Mesenchymal stem cell (in vitro differentiated cells and primary cell): ENCODE measurements around the gene AP1M1.

Source experiments
- DNase-seq: peaks from one replicate; pipeline ENCODE4 v3.0.0-alpha.2; 2013
- H2AFZ ChIP-seq: one replicate; pipeline ENCODE4 v1.6.1; 2013; ENCODE audit warnings: low read depth, mild to moderate bottlenecking, control low read depth, inconsistent platforms, low read length, moderate library complexity
- H2AK5ac ChIP-seq: 2 replicates; pipeline ENCODE4 v1.6.1; 2013; ENCODE audit warnings: low read length, moderate library complexity, mild to moderate bottlenecking, inconsistent platforms; ENCODE audit not compliant: severe bottlenecking
- H2BK120ac ChIP-seq: one replicate; pipeline ENCODE4 v1.6.1; 2013; ENCODE audit warnings: low read depth, mild to moderate bottlenecking, inconsistent platforms, low read length, moderate library complexity
- H2BK12ac ChIP-seq, 2 experiments: one replicate each; pipeline ENCODE4 v1.6.1; 2013; ENCODE audit warnings: inconsistent platforms in 2 of 2, low read length in 2 of 2, mild to moderate bottlenecking in 2 of 2, moderate library complexity in 2 of 2, control low read depth in 1 of 2
- H2BK15ac ChIP-seq: one replicate; pipeline ENCODE4 v1.6.1; 2013; ENCODE audit warnings: mild to moderate bottlenecking, low read depth, inconsistent platforms; ENCODE audit not compliant: poor library complexity, severe bottlenecking
- H2BK5ac ChIP-seq: 2 replicates; pipeline ENCODE4 v1.6.1; 2013; ENCODE audit warnings: low read depth, mild to moderate bottlenecking, low read length, control low read depth, inconsistent platforms; ENCODE audit not compliant: poor library complexity, severe bottlenecking
- H3K14ac ChIP-seq, 2 experiments: one replicate each; pipeline ENCODE4 v1.6.1; 2013; ENCODE audit warnings: inconsistent platforms in 2 of 2, low read length in 2 of 2, control low read depth in 1 of 2, mild to moderate bottlenecking in 1 of 2, moderate library complexity in 1 of 2
- H3K18ac ChIP-seq, 2 experiments: one replicate each; pipeline ENCODE4 v1.6.1; 2013; ENCODE audit warnings: inconsistent platforms in 2 of 2, low read length in 2 of 2, control low read depth in 1 of 2, low read depth in 1 of 2, mild to moderate bottlenecking in 1 of 2
- H3K23ac ChIP-seq, 2 experiments: one replicate each; pipeline ENCODE4 v1.6.1; 2013; ENCODE audit warnings: inconsistent platforms in 2 of 2, low read length in 2 of 2, mild to moderate bottlenecking in 2 of 2, moderate library complexity in 2 of 2, control low read depth in 1 of 2
- H3K27ac ChIP-seq: 2 replicates; pipeline ENCODE4 v1.5.1; 2013; ENCODE audit warnings: mild to moderate bottlenecking, moderate library complexity, low read length, control low read depth, inconsistent platforms; ENCODE audit not compliant: poor library complexity, severe bottlenecking
- H3K27me3 ChIP-seq, 2 experiments: 2 replicates each; pipeline versions ENCODE4 v1.6.1 to v1.7.0; 2013; ENCODE audit warnings: low read length in 2 of 2, mild to moderate bottlenecking in 2 of 2, moderate library complexity in 2 of 2, control low read depth in 1 of 2, inconsistent platforms in 1 of 2; ENCODE audit not compliant: control insufficient read depth in 1 of 2, insufficient read depth in 1 of 2
- H3K36me3 ChIP-seq, 2 experiments: 2 replicates each; pipeline versions ENCODE4 v1.6.1 to v1.7.0; 2013; ENCODE audit warnings: low read length in 2 of 2, control low read depth in 1 of 2, inconsistent platforms in 1 of 2, low read depth in 1 of 2, mild to moderate bottlenecking in 1 of 2; ENCODE audit not compliant: insufficient read depth in 2 of 2, control insufficient read depth in 1 of 2
- H3K4ac ChIP-seq, 2 experiments: one replicate each; pipeline ENCODE4 v1.6.1; 2013; ENCODE audit warnings: inconsistent platforms in 2 of 2, low read length in 2 of 2, mild to moderate bottlenecking in 2 of 2, moderate library complexity in 2 of 2, control low read depth in 1 of 2, low read depth in 1 of 2
- H3K4me1 ChIP-seq: 2 replicates; pipeline ENCODE4 v1.6.1; 2013; ENCODE audit warnings: low read depth, low read length, control low read depth; ENCODE audit not compliant: control insufficient read depth, insufficient read depth
- H3K4me2 ChIP-seq: 2 replicates; pipeline ENCODE4 v1.6.1; 2013; ENCODE audit warnings: low read length, mild to moderate bottlenecking, inconsistent platforms; ENCODE audit not compliant: poor library complexity, severe bottlenecking
- H3K4me3 ChIP-seq, 2 experiments: 2 replicates each; pipeline versions ENCODE4 v1.5.1 to v1.7.0; 2013; ENCODE audit warnings: low read length in 2 of 2, mild to moderate bottlenecking in 2 of 2, control low read depth in 1 of 2, low read depth in 1 of 2; ENCODE audit not compliant: insufficient read depth in 1 of 2
- H3K79me1 ChIP-seq: replicated peaks from 2 replicates; pipeline ENCODE4 v1.6.1; 2013; ENCODE audit warnings: mild to moderate bottlenecking, control low read depth, low read length, inconsistent platforms; ENCODE audit not compliant: poor library complexity, severe bottlenecking
- H3K9ac ChIP-seq: 2 replicates; pipeline ENCODE4 v1.7.0; 2013; ENCODE audit warnings: mild to moderate bottlenecking, low read length, moderate library complexity
- H3K9me3 ChIP-seq: 2 replicates; pipeline ENCODE4 v1.7.0; 2013; ENCODE audit warnings: mild to moderate bottlenecking, low read length; ENCODE audit not compliant: control insufficient read depth
- H4K8ac ChIP-seq: one replicate; pipeline ENCODE4 v1.6.1; 2013; ENCODE audit warnings: inconsistent platforms, mild to moderate bottlenecking, low read length, moderate library complexity
- H4K91ac ChIP-seq: one replicate; pipeline ENCODE4 v1.6.1; 2013; ENCODE audit warnings: mild to moderate bottlenecking, low read length, inconsistent platforms
- WGBS: methylation state at CpG from one replicate; pipeline ENCODE4 v1.1.7; 2013; ENCODE audit warnings: mixed read lengths; 5-methylcytosine and 5-hydroxymethylcytosine counted together

The AP1M1 gene

DNA sequence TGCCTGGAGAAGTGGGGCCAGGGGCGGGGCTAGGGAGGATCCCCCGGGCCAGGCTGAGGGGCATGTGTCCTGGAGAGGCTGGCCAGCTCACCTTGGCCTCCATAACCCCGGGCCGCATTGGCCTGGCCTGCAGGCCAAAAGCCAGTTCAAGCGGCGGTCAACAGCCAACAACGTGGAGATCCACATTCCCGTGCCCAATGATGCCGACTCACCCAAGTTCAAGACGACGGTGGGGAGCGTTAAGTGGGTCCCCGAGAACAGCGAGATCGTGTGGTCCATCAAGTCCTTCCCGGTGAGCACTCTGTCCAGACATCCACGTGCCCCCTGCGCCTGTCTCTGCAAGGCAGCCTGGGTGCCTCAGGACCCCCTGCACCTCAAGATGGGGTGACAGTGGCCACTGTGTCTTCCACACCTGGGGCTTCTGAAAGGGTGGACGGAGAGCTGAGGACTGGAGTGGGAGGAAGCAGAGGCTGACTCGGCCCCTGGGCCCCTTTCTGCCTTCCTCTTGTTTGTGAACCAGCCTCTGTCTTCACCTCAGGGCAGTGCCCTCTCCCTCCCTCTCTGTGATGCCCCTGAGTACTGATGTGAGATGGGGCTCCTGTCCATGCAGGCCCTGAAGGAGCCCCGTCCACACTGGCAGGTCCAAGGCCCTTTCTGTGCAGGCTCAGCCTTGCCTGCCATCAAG, 31.1 kb downstream of the AP1M1 start:
- peaks cover 2% of the 10 kb centered on the region for H3K9me3 ChIP-seq
- H3K36me3 ChIP-seq: peaks cover 90 to 96% of the 10 kb centered on the region in 2 experiments
- H3K14ac ChIP-seq: no peak overlapping the region
- no peak overlapping the region for H3K4ac ChIP-seq
- H2AFZ ChIP-seq: no peak overlapping the region
- no peak overlapping the region for H2BK15ac ChIP-seq
- H2BK12ac ChIP-seq: no peak overlapping the region
- H3K27me3 ChIP-seq: no peaks in the 10 kb centered on the region
- peaks cover 44% of the 10 kb centered on the region for H3K79me1 ChIP-seq
- H2BK5ac ChIP-seq: no peak overlapping the region
- no peak overlapping the region for H3K4me2 ChIP-seq
- no peak overlapping the region for H3K9ac ChIP-seq
- no peak overlapping the region for H3K18ac ChIP-seq
- peaks cover 2% of the 10 kb centered on the region for H3K4me1 ChIP-seq
- WGBS: 92% methylated on average over 19 of the region's 21 CpGs
- H3K4me3 ChIP-seq: no peak overlapping the region
- DNase-seq: no peak
- no peak overlapping the region for H4K91ac ChIP-seq
- no peak overlapping the region for H3K23ac ChIP-seq
- H2AK5ac ChIP-seq: no peak overlapping the region
- no peak overlapping the region for H2BK120ac ChIP-seq
- H4K8ac ChIP-seq: no peak overlapping the region
- no peak overlapping the region for H3K27ac ChIP-seq

DNA sequence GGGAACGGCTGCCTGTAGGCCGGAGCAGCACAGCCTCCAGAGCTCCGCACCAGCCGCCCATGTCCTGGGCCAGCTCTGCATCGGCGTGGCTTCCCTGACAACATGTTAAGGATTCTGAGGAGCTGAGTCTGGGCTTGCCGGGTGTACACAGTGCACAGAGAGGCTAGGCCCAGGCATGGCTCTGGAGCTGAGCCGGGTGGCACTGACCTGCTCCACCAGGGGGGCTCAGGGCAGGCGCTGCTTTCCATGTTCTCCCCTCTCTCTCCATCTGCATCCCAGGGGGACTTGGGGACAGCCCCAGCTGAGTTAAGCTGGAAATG, 31.6 kb downstream of the AP1M1 start:
- Histone ChIP-seq H2AK5ac (no peak overlapping the region), H3K27me3 (no peaks in the 10 kb centered on the region), H3K4me3 (no peak overlapping the region), H3K4me2 (no peak overlapping the region), H3K23ac (no peak overlapping the region), H3K27ac (no peak overlapping the region), H2BK120ac (no peak overlapping the region), H2AFZ (no peak overlapping the region), H3K4me1 (peaks cover 2% of the 10 kb centered on the region), H2BK15ac (no peak overlapping the region), H2BK12ac (no peak overlapping the region), H3K36me3 (peaks cover 90 to 96% of the 10 kb centered on the region in 2 experiments), H4K8ac (no peak overlapping the region), H4K91ac (no peak overlapping the region), H3K18ac (no peak overlapping the region), H3K9ac (no peak overlapping the region), H3K14ac (no peak overlapping the region), H2BK5ac (no peak overlapping the region), H3K4ac (no peak overlapping the region), H3K79me1 (peaks cover 41% of the 10 kb centered on the region), H3K9me3 (no peaks in the 10 kb centered on the region)
- WGBS: 97% methylated on average over 9 of the region's 9 CpGs
- no peak for DNase-seq

DNA sequence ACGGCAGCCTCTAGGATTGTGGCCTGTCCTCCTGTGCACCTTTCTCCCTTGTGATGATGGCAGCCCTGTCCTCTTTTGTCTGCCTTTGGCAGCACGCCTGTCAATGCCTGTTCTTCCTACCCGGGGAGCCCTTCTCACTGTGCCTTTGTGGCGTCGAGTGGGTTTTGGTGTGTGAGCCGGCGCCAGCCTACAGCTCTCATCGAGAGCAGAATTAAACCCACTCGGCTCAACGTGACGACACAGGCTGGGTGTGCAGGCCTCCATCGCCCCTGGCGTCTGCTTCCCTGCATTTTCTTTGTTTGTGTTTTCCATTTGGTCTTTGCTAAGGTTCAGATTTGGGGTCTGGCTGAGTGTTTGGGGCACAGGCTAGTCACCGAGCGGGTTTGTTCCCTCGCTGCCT, 34.4 kb downstream of the AP1M1 start:
- peaks cover 2% of the 10 kb centered on the region for H3K4me1 ChIP-seq
- no peak for DNase-seq
- H3K23ac ChIP-seq: no peak overlapping the region
- no peaks in the 10 kb centered on the region for H3K27me3 ChIP-seq
- H2AK5ac ChIP-seq: no peak overlapping the region
- no peak overlapping the region for H3K4me2 ChIP-seq
- H3K14ac ChIP-seq: no peak overlapping the region
- no peak overlapping the region for H2AFZ ChIP-seq
- no peaks in the 10 kb centered on the region for H3K9me3 ChIP-seq
- H2BK120ac ChIP-seq: no peak overlapping the region
- no peak overlapping the region for H3K27ac ChIP-seq
- no peak overlapping the region for H2BK5ac ChIP-seq
- H2BK15ac ChIP-seq: no peak overlapping the region
- no peak overlapping the region for H3K9ac ChIP-seq
- no peak overlapping the region for H4K8ac ChIP-seq
- 98% methylated on average over 16 of the region's 16 CpGs for WGBS
- H3K18ac ChIP-seq: no peak overlapping the region
- H2BK12ac ChIP-seq: no peak overlapping the region
- H3K4ac ChIP-seq: no peak overlapping the region
- H3K4me3 ChIP-seq: no peak overlapping the region
- peaks cover 27% of the 10 kb centered on the region for H3K79me1 ChIP-seq
- peaks cover 86 to 96% of the 10 kb centered on the region in 2 experiments for H3K36me3 ChIP-seq
- no peak overlapping the region for H4K91ac ChIP-seq

DNA sequence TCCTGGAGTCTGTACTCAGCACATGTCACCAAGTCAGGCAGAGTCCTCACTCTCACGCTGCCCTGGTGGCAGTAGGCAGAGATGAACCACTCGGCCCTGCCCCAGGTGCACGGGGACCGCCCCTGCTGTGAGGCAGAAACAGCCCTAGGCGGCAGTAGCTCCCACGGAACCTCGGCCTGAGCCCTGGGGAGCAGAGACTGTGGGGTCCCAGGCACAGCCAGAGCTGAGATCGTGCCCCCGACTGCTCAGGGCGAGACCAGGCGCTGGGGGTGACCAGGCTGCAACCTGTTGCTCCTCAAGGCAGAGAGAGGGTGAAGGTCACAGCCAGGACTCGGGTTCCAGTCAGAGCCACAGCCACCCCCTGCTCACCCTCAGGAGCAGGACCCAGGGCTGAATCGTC, 34.9 kb downstream of the AP1M1 start:
- Histone ChIP-seq H3K14ac (no peak overlapping the region), H3K36me3 (peaks cover 83 to 93% of the 10 kb centered on the region in 2 experiments), H2BK15ac (no peak overlapping the region), H2AK5ac (no peak overlapping the region), H3K9ac (no peak overlapping the region), H3K27me3 (no peaks in the 10 kb centered on the region), H3K4me3 (no peak overlapping the region), H3K27ac (no peak overlapping the region), H3K23ac (no peak overlapping the region), H2AFZ (no peak overlapping the region), H3K4ac (no peak overlapping the region), H2BK5ac (no peak overlapping the region), H3K4me1 (peaks cover 2% of the 10 kb centered on the region), H4K91ac (no peak overlapping the region), H3K18ac (no peak overlapping the region), H3K9me3 (no peaks in the 10 kb centered on the region), H3K4me2 (no peak overlapping the region), H3K79me1 (peaks cover 22% of the 10 kb centered on the region), H4K8ac (no peak overlapping the region), H2BK12ac (no peak overlapping the region), H2BK120ac (no peak overlapping the region)
- DNase-seq: no peak
- WGBS: 92% methylated on average over 13 of the region's 13 CpGs
